ENCODE measurements around the gene SEMA3F.

Gene SEMA3F

GRCh38 chr3:50156549-50157493 is 1.7 kb downstream of the SEMA3F start:
- peak; percentile 75 for DNase-seq

- DNase-seq, result no peak
Observed at GRCh38 chr3:50157827-50158529, 2.9 kb downstream of the SEMA3F start.

- no peak for DNase-seq
Observed at GRCh38 chr3:50158530-50159146, 3.5 kb downstream of the SEMA3F start.

DNA sequence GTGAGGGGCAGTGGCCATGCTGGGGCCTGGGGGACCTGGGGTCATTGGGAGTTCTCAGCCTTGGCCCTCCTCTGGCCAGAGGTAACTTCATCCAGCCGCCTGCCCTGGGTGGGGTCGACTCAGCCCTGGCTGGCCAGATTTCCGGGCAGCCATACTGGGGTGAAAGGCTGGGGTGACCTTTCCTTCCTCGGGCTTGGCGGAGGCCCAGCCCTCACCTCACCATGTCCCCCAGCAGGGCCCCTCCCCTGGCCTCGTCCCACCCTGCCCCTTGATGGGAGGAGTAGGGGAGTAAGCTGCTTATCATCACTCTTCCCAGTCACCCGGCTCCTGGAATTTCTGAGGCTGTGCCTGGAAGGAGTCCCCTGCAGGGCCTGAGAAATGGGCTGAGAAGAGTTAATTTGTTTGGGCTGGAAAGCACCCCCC is 5.4 kb downstream of the SEMA3F start:
- no peak for DNase-seq

DNA sequence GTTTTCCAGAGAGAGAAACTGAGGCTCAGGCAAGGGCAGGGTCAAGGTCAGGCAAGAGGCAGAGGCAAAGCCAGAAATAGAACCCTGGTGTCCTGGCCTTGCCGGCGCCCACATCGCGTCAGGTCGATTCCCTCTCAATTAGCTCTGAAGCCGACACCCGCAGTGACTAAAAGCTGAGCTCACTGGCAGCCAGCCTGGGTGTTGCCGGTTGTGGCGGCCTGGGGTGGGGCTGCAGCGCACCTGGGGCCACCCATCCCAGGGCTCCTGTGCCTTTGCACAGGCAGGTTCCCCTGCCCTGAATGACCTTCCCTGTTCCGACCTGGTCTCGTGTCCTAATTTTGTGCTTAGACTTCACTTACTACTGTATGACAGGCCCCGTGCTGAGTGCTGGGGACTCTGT is 6.2 kb downstream of the SEMA3F start:
- DNase-seq, result no peak

GRCh38 chr3:50162034-50162883 is 7.1 kb downstream of the SEMA3F start:
- no peak for DNase-seq

DNA sequence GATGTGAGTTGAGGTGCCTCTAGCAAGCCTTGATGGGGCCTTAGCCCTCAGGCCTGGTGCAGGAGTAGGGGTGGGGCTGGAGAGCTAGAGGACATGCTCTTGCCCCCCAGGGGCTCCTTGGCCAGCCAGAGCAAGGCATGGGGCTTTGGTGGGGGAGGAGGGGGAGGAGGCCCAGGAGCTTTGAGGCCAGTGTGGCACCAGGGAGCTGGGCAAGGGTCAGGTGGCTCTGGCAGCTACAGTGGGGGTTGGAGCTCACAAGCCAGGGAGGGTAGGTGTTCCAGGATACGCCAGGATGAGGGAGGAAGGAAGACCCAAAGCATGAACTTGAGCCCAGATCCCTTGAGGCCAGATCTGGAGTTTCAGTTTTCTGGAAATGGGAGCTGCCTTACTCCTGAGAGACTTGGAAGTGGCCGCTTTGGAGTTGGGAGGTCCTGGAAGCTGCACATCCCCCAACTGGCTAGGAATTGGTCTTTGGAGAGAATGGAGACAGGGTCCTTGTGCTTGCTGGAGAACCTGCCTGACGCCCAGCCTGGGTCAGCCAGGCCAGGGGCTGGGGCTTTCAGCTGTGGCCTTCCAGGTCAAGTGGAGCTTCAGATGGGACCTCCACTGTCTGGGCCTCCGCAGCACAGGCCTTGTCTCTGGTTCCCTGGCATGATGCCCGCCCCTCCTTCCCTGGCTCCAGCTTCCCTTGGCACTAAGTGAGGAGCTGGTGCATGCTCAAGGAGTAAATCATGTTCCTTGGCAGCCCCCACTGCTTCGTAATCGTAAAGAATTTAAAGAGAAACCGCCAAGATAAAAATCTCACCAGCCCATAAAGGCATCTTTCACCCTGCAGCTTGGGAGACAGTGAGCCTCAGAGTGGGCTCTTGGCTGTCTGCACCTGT is 8.7 kb downstream of the SEMA3F start:
- DNase-seq, result peak; percentile 89

- DNase-seq, result no peak
Observed at GRCh38 chr3:50164481-50164880, 9.4 kb downstream of the SEMA3F start.

GRCh38 chr3:50164984-50165909 is 10.1 kb downstream of the SEMA3F start:
- DNase-seq, result peak; percentile 82

DNA sequence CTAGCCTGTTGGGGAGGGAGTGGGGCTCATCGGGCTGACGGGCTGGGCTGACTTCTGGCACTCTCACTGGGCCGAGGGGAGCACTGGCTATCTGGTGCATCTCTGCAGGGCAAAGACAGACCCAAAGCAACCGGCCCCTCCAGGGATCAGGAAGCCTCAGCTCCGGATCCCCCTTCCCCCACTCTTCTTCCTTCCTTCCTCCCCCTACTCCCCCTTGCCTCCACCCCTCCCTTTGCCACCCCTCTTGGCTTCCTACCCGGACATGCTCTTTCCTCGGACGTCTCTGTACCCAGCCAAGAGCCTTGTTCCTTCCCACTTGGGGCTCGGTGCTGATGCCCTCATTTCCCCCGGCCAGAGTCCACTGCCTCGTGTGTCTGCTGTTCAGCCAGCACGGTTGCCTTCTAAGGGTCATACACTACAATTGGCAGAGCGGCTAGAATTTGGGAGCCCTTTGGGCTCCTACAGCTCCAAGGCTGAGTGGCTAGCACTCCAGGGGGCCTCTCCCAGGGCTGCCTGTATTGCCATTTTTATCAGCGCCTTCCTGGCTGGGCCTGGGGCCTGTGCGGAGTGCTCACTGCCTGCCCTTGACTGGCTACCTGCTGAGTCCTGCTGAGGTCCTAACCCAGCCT is 10.9 kb downstream of the SEMA3F start:
- DNase-seq, result peak; percentile 64

DNA sequence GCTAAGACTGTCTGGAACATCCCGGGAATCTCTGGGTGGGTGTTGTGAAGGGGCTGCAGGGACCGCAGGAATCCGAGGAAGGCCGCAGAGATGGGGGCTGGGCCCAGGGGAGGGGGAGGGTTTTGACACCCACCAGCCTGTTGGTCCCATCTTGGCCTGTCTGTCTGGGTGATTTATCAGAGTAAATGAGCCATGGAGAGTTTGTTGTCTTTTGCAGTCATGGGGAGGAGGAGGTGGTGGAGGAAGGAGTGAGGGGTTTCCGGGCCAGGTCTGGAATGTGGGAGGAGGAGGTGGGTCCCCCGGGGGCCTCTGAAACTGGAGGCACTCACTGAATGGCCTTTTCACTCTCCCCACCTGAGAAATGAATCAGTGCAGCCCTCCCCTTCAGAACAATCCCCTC is 11.5 kb downstream of the SEMA3F start:
- no peak for DNase-seq

DNA sequence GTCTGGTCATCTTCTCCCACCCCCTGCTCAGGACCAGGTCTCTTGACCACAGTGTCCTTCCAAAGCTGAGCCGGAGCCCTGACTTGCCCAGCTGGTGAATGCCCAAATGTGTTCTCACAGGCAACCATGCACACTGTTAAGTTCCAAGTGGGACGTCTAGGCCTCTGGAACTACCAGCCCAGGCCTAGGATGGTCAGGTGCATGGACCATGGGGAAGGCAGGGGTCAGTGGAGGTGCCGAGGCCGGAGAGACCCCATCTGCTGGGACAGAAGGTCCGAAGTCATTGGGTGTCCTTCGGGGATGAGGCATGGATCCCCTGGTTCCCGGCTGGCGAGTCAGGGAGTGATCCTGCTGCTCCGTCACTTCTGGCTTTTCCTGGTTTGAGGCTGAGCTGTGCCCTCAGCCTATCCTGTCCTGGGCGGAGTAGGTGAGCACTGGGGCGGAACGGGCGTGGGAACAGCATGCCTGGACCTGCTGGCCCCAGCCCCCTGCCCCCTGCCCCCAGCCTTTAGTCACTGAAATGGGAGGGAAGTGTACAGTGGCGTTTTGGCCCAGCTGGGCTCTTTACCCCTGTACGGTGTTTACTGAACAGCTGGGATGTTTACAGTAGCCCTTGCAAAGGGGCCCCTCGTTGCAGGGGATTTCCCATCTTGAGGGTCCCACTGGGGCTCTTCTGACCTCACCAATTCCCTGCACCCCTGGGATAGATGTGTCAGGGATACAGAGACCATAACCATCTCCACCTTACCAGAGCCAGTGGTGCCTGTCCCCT is 12.1 kb downstream of the SEMA3F start:
- no peak for DNase-seq

GRCh38 chr3:50167841-50168209 is 12.7 kb downstream of the SEMA3F start:
- no peak for DNase-seq

DNA sequence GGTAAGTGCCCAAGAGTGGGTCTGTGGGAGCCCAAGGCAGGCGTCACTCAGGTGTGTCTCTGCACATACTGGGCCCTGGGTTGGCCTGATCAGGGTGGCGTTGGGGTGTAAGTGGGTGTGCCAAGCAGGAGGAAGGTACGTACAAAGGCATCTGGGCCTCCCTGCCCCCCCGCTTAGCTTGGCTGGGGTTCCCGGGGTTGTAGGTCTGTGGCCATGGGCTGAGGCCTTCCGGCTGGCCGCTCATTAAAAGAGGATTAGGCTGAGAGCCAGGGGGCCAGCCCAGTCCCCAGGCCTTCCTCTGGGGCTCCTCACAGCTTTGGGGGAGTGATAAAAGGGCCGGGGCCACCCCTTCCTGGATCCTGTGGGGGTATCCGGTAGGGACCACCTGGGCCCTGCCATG is 13.3 kb downstream of the SEMA3F start:
- no peak for DNase-seq

GRCh38 chr3:50168791-50169190 is 13.7 kb downstream of the SEMA3F start:
- no peak for DNase-seq

- no peak for DNase-seq
Observed at GRCh38 chr3:50169232-50169832, 14.2 kb downstream of the SEMA3F start.

DNA sequence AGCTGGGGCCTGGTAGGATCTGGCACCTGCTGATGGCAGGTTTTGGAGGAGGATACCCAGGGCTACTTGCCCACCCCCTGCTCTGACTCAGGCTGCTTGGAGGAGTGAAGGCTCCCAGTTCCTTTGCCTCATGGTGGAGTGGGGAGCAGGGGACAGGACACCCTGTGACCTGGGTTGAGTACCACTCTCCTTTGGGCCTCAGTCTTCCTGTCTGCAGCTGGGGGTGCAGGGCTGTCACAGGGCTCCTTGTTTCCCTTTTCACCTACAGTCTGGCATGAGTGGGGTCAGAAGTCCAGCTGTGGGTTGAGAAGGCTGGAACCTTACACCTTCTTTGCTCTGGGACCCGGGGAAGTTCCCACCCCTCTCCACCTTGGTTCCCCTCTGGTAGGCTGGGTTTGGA is 14.7 kb downstream of the SEMA3F start:
- no peak for DNase-seq

GRCh38 chr3:50170689-50171088 is 15.6 kb downstream of the SEMA3F start:
- DNase-seq, result no peak
